A375 (cell line): ENCODE results near the gene TRIM16. TPM values are rescaled to one million over a fixed set of nuclear protein-coding genes. Genes with fewer than 3 reads are reported as not detected.

Experiments used
- small RNA-seq: library from RNA; depleted of rRNA; stranded (forward); fragments of <200 nt; gene quantifications from one replicate; pipeline ENCODE3, GENCODE V24; 2014
- total RNA-seq: library from RNA; depleted of rRNA; stranded (reverse); fragments of >200 nt; shearing (Covaris generic); gene quantifications from 2 replicates; pipeline ENCODE4 v1.2.3, GENCODE V29; 2014; rRNA removed

TRIM16 gene
- 33.6 and 36.8 TPM in 2 replicates for total RNA-seq

DNA sequence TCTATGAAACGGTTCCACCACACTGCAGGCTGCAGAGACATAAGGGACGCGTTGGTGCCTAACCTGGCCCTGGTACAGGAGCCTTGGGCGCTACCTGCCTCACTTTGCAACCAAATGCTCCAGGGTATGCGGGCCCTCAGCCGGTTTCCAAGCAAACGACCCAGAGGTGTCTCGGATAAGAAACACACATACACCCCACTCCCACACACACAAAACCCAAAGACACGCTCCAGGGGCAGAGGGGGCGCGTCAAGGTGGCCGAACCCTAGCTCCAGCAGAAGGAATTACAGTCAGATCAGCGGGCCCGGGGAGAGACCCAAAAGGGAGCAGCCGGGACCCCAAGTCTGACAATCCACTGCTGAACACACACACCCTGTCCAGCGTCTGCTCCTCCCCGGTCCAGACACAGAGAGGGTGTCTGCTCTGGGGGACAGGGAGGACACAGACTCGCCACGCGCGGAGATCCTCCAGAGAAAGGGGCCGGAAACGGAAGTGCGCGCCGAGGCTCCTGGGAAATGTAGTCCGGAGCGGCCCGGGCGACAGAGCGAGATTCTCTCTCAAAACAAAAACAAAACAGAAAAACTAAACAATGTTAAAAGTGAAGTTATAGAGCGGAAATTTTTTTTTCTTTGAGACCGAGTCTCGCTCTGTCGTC, at the start of gene TRIM16:
Gene TRIM16 (minus strand): TSS at position 488 of the 655 bp plus-strand sequence. CDS start 32,702 bp downstream, outside the sequence.

DNA sequence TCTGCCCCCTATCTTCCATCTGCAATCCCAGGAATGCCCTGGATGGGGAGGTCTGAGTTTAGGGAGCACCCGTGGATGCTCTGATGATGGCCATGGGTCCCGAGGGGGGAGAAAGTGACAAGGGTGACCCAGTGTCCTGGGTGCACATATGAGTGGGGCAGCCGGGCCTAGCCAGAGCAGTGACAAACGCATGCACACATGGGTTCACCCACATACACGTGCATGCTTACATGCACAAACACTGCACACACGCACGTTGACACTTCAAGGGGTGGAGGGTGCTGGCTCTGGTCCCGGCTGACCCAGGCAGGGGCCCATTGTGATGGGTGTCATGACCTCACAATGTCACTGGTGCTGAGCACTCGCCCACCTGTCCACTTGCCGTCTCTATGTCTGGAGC, 47.8 kb upstream of the TRIM16 start, which contains the start of gene TBC1D26:
Gene TBC1D26 (plus strand): TSS at position 384 of the 400 bp plus-strand sequence. CDS start 3,066 bp downstream, outside the sequence.

DNA sequence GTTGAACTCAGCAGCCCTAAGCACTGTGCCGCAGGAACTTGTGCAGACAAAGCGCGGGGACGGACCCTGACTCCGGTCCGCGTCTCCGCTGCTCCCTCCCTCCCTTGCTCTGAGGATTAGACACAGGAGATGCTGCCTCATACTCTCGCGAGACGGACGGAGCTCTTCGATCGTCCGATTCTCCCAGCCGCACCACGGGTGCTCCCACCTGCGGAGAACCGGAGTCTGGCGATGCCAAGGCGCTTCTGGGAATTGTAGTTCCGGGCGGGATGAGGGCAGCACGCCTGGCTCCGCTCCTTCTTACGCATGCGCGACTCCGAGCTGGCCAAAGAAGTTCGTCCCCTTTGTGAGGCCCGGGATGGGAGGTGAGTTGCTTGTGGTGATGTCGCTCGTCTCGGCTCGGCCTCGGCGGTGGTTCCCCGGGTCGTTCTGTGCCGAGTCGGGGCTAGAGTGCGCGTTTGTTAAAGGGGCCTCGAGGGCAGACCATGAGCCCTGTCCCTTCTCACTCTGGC, 15.4 kb upstream of the TRIM16 start, which contains the start of gene ZNF286A:
Gene ZNF286A (plus strand): TSS at position 340 of the 512 bp plus-strand sequence. CDS start 578 bp downstream, outside the sequence.

DNA sequence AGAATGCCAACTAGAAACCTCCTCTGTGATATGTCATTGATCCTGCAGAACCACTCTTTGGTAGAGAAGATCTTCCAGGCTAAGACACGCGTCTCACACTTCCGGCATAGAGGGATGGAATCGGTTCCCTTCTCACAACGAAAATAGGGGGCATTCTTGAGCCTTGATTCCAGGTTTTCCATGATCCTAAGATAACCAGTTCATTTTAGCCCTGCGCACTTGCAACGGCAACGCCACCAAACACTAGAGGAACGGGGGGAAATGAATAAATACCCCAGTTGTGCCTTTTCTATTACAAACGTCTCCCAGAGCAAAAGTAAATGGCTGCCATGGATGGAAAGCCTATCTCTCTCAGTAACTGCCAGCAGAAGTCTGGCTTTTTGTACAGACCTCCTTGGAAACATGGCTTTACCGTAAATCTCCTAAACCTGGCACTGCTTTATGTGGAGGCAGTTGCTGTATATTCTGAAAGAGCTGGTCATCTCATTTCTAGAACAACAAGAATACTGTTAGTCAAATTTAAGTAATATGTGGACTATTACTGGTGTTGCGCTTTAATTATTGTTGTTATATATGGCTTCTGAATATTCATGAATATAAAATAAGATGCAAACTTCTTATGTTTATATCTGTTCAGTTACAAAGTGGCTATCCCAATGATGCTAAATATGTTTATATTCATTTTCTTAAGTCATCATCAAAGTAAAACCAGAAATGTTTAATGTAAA, 64.6 kb downstream of the TRIM16 start, which contains the start of gene FBXW10B:
Gene FBXW10B (minus strand): TSS at position 374 of the 728 bp plus-strand sequence. CDS start 192 bp downstream, at position 182.

Small RNA genes lying within 50 kb of the gene (small RNA-seq; reads per million reads assigned to genes)
- gene AC005838.1 (not detected), gene ZNF29P (not detected)

Other genes starting within 250 kb of the TRIM16 start
- gene CDRT4, start 216.7 kb downstream of the TRIM16 start, total RNA-seq, result 0.72 and 1.4 TPM in 2 replicates
- gene TVP23C, start 120.8 kb downstream of the TRIM16 start, total RNA-seq, result 17.6 and 37.9 TPM in 2 replicates
- 0.30 and 2.2 TPM in 2 replicates for gene FBXW10B, start 64.6 kb downstream of the TRIM16 start, total RNA-seq
- gene ZNF286A, start 15.4 kb upstream of the TRIM16 start, total RNA-seq, result 53.0 and 55.5 TPM in 2 replicates
- not detected in 2 replicates for gene TBC1D26, start 48.0 kb upstream of the TRIM16 start, total RNA-seq